Ishikawa (cell line): Measurements from ENCODE around the gene CTBS.

ENCODE experiments used
- CEBPB ChIP-seq: IDR thresholded peaks from 2 replicates; pipeline ENCODE4 v1.6.1; 2012
- CREB1 ChIP-seq: IDR thresholded peaks from 2 replicates; pipeline ENCODE4 v1.6.1; 2012; ENCODE audit warnings: low read depth
- EGR1 ChIP-seq: IDR thresholded peaks from 2 replicates; pipeline ENCODE4 v1.6.1; 2012
- EP300 ChIP-seq: IDR thresholded peaks from 2 replicates; pipeline ENCODE4 v1.6.1; 2012; ENCODE audit warnings: borderline replicate concordance
- FOXM1 ChIP-seq: IDR thresholded peaks from 2 replicates; pipeline ENCODE4 v1.6.1; 2012; ENCODE audit warnings: low read depth, borderline replicate concordance
- MAX ChIP-seq: IDR thresholded peaks from 2 replicates; pipeline ENCODE4 v1.6.1; 2012
- NFIC ChIP-seq: IDR thresholded peaks from 2 replicates; pipeline ENCODE4 v1.6.1; 2012
- RAD21 ChIP-seq: IDR thresholded peaks from 2 replicates; pipeline ENCODE4 v1.6.1; 2012; ENCODE audit warnings: low read depth
- REST ChIP-seq: IDR thresholded peaks from 2 replicates; pipeline ENCODE4 v1.6.1; 2012; ENCODE audit warnings: low read depth, mild to moderate bottlenecking
- TAF1 ChIP-seq: IDR thresholded peaks from 2 replicates; pipeline ENCODE4 v1.6.1; 2012; ENCODE audit warnings: low read depth, mild to moderate bottlenecking
- TCF12 ChIP-seq: IDR thresholded peaks from 2 replicates; pipeline ENCODE4 v1.6.1; 2012; ENCODE audit warnings: low read depth
- TEAD4 ChIP-seq: IDR thresholded peaks from 2 replicates; pipeline ENCODE4 v1.6.1; 2012
- USF1 ChIP-seq: IDR thresholded peaks from 2 replicates; pipeline ENCODE4 v1.6.1; 2012
- YY1 ChIP-seq: IDR thresholded peaks from 2 replicates; pipeline ENCODE4 v1.6.1; 2012; ENCODE audit warnings: low read depth
- ZBTB7A ChIP-seq: IDR thresholded peaks from 2 replicates; pipeline ENCODE4 v1.6.1; 2012; ENCODE audit warnings: low read depth

The CTBS gene

GRCh38 chr1:84615790-84616189 lies 41.5 kb upstream of the CTBS start:
- TF ChIP-seq REST, result no peak
- no peak for TF ChIP-seq MAX
- TF ChIP-seq ZBTB7A, result no peak
- TF ChIP-seq CREB1, result no peak
- TF ChIP-seq EP300, result no peak
- no peak for TF ChIP-seq RAD21
- no peak for TF ChIP-seq YY1
- no peak for TF ChIP-seq FOXM1
- TF ChIP-seq NFIC, result no peak

- TF ChIP-seq CREB1 (no peak), EP300 (no peak), USF1 (no peak), TEAD4 (no peak), MAX (no peak), TAF1 (no peak), TCF12 (no peak)
These were observed 39.6 kb upstream of the CTBS start for GRCh38 chr1:84613887-84614286.

- TF ChIP-seq ZBTB7A (no peak), CREB1 (no peak), FOXM1 (no peak), TEAD4 (no peak)
These were observed 38.8 kb upstream of the CTBS start for GRCh38 chr1:84613026-84613425.

GRCh38 chr1:84611796-84612195 lies 37.6 kb upstream of the CTBS start:
- TF ChIP-seq FOXM1 (no peak), CEBPB (no peak), TAF1 (no peak), USF1 (no peak), EGR1 (no peak), MAX (no peak)

GRCh38 chr1:84611091-84611490 lies 36.9 kb upstream of the CTBS start:
- TF ChIP-seq TAF1, result no peak
- no peak for TF ChIP-seq FOXM1
- TF ChIP-seq CEBPB, result no peak
- TF ChIP-seq NFIC, result no peak

GRCh38 chr1:84606977-84607376 lies 32.7 kb upstream of the CTBS start:
- TF ChIP-seq CREB1 (no peak), NFIC (no peak), ZBTB7A (no peak), RAD21 (no peak), FOXM1 (no peak)

- TF ChIP-seq ZBTB7A (no peak), USF1 (peak; percentile 19; the same call in 1 of the 2 replicates), CREB1 (no peak), CEBPB (no peak), EP300 (no peak), NFIC (no peak), TCF12 (no peak)
These were observed 30.9 kb upstream of the CTBS start for GRCh38 chr1:84605157-84605556.

GRCh38 chr1:84603941-84604830 lies 29.9 kb upstream of the CTBS start:
- TF ChIP-seq TCF12 (no peak), ZBTB7A (no peak), RAD21 (0 out of 2 replicates have a peak, but pooled peaks have one; percentile 6), MAX (no peak)
